Lung (tissue), 12 donors: Measurements from ENCODE around the gene RNF121. TPM values are rescaled to one million over a fixed set of nuclear protein-coding genes. Genes with fewer than 3 reads are reported as not detected.

Experiments used
- ATAC-seq: fragments of 200-7000 bp; cut with Tn5 transposase; one replicate; pipeline ENCODE4 v1.9.1; 2020; ENCODE audit warnings: moderate number of reproducible peaks; ENCODE audit not compliant: insufficient read depth, low FRiP score
- DNase-seq, 3 donors: peaks; one replicate each; pipeline ENCODE4 v3.0.0-alpha.2; 2013 to 2017
- H3K27ac ChIP-seq, 2 donors: one replicate each; pipeline ENCODE4 v1.5.1; 2013; ENCODE audit warnings: mild to moderate bottlenecking in 2 of 2, moderate library complexity in 2 of 2, control low read depth in 1 of 2, inconsistent platforms in 1 of 2, low read depth in 1 of 2, low read length in 1 of 2
- H3K27me3 ChIP-seq, 3 donors: one replicate each; pipeline ENCODE4 v1.5.1; 2013; ENCODE audit warnings: low read length in 2 of 3; ENCODE audit not compliant: control insufficient read depth in 3 of 3, insufficient read depth in 3 of 3
- H3K36me3 ChIP-seq, 4 donors: one replicate each; pipeline ENCODE4 v1.5.1; 2013; ENCODE audit warnings: low read length in 4 of 4, mild to moderate bottlenecking in 1 of 4, moderate library complexity in 1 of 4; ENCODE audit not compliant: control insufficient read depth in 4 of 4, insufficient read depth in 4 of 4
- H3K4me1 ChIP-seq, 5 donors: one replicate each; pipeline ENCODE4 v1.5.1; 2013; ENCODE audit warnings: low read length in 5 of 5, mild to moderate bottlenecking in 2 of 5, moderate library complexity in 1 of 5; ENCODE audit not compliant: control insufficient read depth in 5 of 5, insufficient read depth in 5 of 5
- H3K4me3 ChIP-seq: one replicate; pipeline ENCODE4 v1.5.1; 2013; ENCODE audit warnings: mild to moderate bottlenecking, control low read depth, moderate library complexity
- H3K9ac ChIP-seq, 2 donors: one replicate each; pipeline ENCODE4 v1.5.1; 2013; ENCODE audit warnings: low read length in 2 of 2, control low read depth in 1 of 2; ENCODE audit not compliant: insufficient read depth in 1 of 2
- H3K9me3 ChIP-seq, 4 donors: one replicate each; pipeline ENCODE4 v1.5.1; 2013; ENCODE audit warnings: low read length in 3 of 4, mild to moderate bottlenecking in 1 of 4, moderate library complexity in 1 of 4; ENCODE audit not compliant: control insufficient read depth in 4 of 4, insufficient read depth in 3 of 4
- WGBS, 2 donors: extraction: QIAGEN DNeasy Blood & Tissue Kit; methylation state at CpG; one replicate each; pipeline ENCODE4 v1.1.7; 2013; 5-methylcytosine and 5-hydroxymethylcytosine counted together
- polyA plus RNA-seq, 2 donors: library from polyadenylated mRNA; stranded (reverse); fragments of 200-250 nt; gene quantifications; one replicate each; pipeline ENCODE4 v1.2.1, GENCODE V29; 2013
- total RNA-seq, 2 donors: library from RNA; depleted of rRNA in 1 of 2; stranded (reverse); fragments of >200 nt in 1 of 2; gene quantifications; one replicate each; pipeline ENCODE4 v1.2.1, GENCODE V29; 2014 to 2021
- TF ChIP-seq, protein P1 (sequence below): IDR thresholded peaks from 2 replicates; pipeline ENCODE4 v1.5.1; 2012; ENCODE audit warnings: mild to moderate bottlenecking; ENCODE audit errors: control extremely low read depth, extremely low read depth
- donor health status: control.
- donor health status: control.
- donor health status: Bipolar disorder and iron deficiency.
- donor health status: healthy.
- donor health status: DM: yes; HTN: yes; CAD: no.

The RNF121 gene
- total and polyA plus RNA-seq, 4 donors = 14.0 to 30.2 (median 27.6) TPM

DNA sequence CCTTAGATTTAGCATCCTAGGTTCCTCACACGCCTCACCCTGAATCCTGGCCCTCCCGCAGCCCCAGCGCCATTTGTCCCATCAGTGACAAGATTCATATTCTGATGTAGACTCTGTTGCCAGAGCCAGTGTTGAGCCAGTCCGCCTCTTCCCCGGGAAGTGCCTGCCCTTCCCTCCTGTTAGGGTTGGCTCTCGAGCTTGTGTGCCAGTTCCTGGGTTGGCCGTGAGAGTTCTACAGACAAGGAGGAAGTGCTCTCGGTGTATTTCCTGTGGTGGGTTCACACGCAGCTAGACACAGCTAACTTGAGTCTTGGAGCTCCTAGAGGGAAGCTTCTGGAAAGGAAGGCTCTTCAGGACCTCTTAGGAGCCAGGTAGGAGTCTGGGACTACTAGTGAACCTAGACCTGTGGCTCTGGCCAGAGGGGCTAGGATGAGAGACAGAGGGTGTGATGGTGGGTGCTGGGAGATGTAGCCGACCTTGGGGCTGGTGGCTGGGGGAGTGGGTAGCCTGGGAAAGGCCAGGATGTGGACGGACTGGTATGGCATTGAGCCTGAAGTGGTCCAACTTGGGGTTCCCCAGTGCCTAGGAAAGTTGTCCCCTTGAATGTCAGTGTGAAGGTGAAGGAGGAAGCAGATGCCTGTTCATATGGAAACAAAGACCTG lies 69.9 kb downstream of the RNF121 start, which contains the start of gene IL18BP:
Gene IL18BP, plus strand, starts transcription at position 261 of the 662 bp plus-strand sequence. CDS start 1,076 bp downstream, outside the sequence.
- H3K9ac ChIP-seq = no peak within 1 kb of the TSS
- ATAC-seq (peak; percentile 27), DNase-seq (no peak)
- TF ChIP-seq, protein P1, sequence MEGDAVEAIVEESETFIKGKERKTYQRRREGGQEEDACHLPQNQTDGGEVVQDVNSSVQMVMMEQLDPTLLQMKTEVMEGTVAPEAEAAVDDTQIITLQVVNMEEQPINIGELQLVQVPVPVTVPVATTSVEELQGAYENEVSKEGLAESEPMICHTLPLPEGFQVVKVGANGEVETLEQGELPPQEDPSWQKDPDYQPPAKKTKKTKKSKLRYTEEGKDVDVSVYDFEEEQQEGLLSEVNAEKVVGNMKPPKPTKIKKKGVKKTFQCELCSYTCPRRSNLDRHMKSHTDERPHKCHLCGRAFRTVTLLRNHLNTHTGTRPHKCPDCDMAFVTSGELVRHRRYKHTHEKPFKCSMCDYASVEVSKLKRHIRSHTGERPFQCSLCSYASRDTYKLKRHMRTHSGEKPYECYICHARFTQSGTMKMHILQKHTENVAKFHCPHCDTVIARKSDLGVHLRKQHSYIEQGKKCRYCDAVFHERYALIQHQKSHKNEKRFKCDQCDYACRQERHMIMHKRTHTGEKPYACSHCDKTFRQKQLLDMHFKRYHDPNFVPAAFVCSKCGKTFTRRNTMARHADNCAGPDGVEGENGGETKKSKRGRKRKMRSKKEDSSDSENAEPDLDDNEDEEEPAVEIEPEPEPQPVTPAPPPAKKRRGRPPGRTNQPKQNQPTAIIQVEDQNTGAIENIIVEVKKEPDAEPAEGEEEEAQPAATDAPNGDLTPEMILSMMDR = no peak
- WGBS, 2 donors = 44 to 56% methylated on average over 11 of the region's 11 CpGs
- peaks cover 0 to 26% (median 0%) of the 10 kb centered on the region in 5 donors for H3K4me1 ChIP-seq
- H3K4me3 ChIP-seq = no peak within 1 kb of the TSS
- H3K9me3 ChIP-seq = no peaks in the 10 kb centered on the region
- H3K27me3 ChIP-seq = no peaks in the 10 kb centered on the region
- peak within 1 kb of the TSS; percentile 46 to 59 for H3K27ac ChIP-seq
- peaks cover 6 to 25% (median 20%) of the 10 kb centered on the region in 4 donors for H3K36me3 ChIP-seq

DNA sequence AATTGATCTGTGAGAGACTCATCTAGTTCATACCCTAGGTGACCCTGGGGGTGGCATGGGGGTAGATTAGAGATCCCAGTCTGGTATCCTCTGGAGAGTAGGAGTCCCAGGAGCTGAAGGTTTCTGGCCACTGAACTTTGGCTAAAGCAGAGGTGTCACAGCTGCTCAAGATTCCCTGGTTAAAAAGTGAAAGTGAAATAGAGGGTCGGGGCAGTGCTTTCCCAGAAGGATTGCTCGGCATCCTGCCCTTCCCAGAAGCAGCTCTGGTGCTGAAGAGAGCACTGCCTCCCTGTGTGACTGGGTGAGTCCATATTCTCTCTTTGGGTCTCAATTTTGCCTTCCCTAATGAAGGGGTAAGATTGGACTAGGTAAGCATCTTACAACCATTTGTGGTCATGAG lies 70.5 kb downstream of the RNF121 start:
- H3K27me3 ChIP-seq = no peaks in the 10 kb centered on the region
- H3K9me3 ChIP-seq = no peaks in the 10 kb centered on the region
- 24 to 60% methylated on average over 2 of the region's 2 CpGs for WGBS, 2 donors
- DNase-seq (no peak), ATAC-seq (no peak)
- H3K9ac ChIP-seq = no peak overlapping the region
- TF ChIP-seq, protein P1 = no peak
- H3K27ac ChIP-seq = peak overlapping the region; percentile 46 to 59
- H3K4me3 ChIP-seq = no peak overlapping the region
- H3K36me3 ChIP-seq = peaks cover 6 to 31% (median 26%) of the 10 kb centered on the region in 4 donors
- peaks cover 0 to 26% (median 0%) of the 10 kb centered on the region in 5 donors for H3K4me1 ChIP-seq

DNA sequence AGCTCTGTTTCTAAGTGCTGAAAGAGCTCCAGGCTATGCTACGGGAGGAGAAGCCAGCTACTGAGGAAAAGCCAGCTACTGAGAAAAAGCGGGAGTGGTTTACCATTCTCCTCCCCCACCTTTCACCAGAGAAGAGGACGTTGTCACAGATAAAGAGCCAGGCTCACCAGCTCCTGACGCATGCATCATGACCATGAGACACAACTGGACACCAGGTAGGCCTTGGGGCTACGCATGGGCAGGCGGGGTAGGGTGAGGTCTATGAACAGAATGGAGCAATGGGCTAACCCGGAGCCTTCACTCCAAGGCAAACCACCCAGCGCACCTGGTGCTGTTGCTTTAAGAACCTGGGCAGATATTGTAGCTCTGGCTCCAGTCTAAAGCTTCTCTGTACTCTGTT lies 71.0 kb downstream of the RNF121 start:
- ATAC-seq (no peak), DNase-seq (no peak)
- TF ChIP-seq, protein P1 = no peak
- no peaks in the 10 kb centered on the region for H3K27me3 ChIP-seq
- no peaks in the 10 kb centered on the region for H3K9me3 ChIP-seq
- H3K4me1 ChIP-seq = peaks cover 0 to 26% (median 0%) of the 10 kb centered on the region in 5 donors
- WGBS, 2 donors = 74 to 82% methylated on average over 8 of the region's 8 CpGs
- peak overlapping the region; percentile 46 to 59 for H3K27ac ChIP-seq
- no peak overlapping the region for H3K9ac ChIP-seq
- peaks cover 6 to 34% (median 30%) of the 10 kb centered on the region in 4 donors for H3K36me3 ChIP-seq
- H3K4me3 ChIP-seq = no peak overlapping the region
